ENCODE measurements around the gene DPPA3.

GRCh38 chr12:7750350-7750749, 39.1 kb downstream of the DPPA3 start:
- TF ChIP-seq POLR2A (IDR thresholded peaks at IDR 0.05) (no peak), EP300 (IDR thresholded peaks at IDR 0.05; ENCODE audit: low read depth) (no peak), POLR2AphosphoS5 (IDR thresholded peaks at IDR 0.05) (no peak)
- TF ChIP-seq, protein P1, sequence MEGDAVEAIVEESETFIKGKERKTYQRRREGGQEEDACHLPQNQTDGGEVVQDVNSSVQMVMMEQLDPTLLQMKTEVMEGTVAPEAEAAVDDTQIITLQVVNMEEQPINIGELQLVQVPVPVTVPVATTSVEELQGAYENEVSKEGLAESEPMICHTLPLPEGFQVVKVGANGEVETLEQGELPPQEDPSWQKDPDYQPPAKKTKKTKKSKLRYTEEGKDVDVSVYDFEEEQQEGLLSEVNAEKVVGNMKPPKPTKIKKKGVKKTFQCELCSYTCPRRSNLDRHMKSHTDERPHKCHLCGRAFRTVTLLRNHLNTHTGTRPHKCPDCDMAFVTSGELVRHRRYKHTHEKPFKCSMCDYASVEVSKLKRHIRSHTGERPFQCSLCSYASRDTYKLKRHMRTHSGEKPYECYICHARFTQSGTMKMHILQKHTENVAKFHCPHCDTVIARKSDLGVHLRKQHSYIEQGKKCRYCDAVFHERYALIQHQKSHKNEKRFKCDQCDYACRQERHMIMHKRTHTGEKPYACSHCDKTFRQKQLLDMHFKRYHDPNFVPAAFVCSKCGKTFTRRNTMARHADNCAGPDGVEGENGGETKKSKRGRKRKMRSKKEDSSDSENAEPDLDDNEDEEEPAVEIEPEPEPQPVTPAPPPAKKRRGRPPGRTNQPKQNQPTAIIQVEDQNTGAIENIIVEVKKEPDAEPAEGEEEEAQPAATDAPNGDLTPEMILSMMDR (IDR thresholded peaks at IDR 0.05): no peak
